ENCODE measurements around the gene ATP2B3. TPM values are rescaled to one million over a fixed set of nuclear protein-coding genes. Genes with fewer than 3 reads are reported as not detected.

ATP2B3 gene
- total RNA-seq, 1 experiment from 2014 or later, result 0.35 TPM

DNA sequence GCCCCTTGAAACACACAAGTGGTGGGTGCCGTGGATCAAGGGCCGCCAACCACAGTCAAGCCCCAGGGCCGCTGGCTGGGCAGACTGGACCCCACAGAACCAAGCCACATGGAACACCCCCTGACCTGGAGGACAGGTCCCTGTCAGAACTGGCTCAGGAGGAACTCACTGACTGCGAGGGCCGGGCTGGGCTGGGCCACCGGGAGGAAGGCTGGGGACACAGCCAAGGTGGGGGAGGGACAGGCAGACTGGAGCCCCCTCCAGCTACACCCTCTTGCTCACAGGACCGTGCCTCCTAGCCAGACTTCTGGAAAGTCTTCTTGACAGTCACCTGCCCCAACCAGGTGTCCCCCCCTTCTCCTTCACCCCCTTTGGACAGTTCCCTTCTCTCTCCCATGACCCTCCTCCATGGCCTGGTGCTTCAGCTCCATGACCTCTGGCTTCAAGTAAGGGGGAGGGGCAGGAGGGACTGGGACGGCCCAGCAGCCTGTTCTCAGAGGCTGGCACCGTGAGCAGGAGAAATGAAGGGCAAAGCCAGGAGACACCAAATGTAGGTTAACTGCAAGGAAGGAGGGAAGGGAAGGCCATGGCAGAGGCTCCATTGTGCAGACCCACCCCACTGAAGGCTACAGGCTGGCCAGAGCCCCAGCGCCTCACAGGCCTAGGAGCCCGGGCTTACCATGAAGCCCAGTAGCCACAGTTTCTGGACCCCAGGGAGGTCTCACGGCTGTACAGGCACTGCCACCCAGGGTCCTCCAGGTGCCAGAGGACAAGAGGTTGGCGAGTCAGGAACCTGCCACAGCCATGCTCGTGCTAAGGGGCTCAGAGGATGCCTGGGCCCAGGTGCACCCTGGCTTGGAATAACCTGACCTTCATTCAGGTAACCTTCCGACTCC is 107.0 kb downstream of the ATP2B3 start:
- Histone ChIP-seq H2AK5ac (ENCODE audit: insufficient read length, low read length) (no peak overlapping the region), H3K23ac (ENCODE audit: insufficient read length, low read depth, low read length) (no peak overlapping the region), H4K8ac (replicated peaks; ENCODE audit: insufficient read length, low read depth, low read length) (no peak overlapping the region), H2AFZ (ENCODE audit: low read length) (no peak overlapping the region), H3K4me1 (ENCODE audit: insufficient read depth, low read length) (no peaks in the 10 kb centered on the region), H3K27ac (ENCODE audit: insufficient read length, low read depth, low read length) (no peak overlapping the region), H2BK5ac (ENCODE audit: insufficient read length, low read length) (no peak overlapping the region), H3K14ac (ENCODE audit: insufficient read depth, low read length) (no peak overlapping the region), H2BK120ac (ENCODE audit: low read depth, low read length, poor library complexity, severe bottlenecking) (no peak overlapping the region), H2BK15ac (ENCODE audit: low read depth, low read length) (no peak overlapping the region), H3K27me3 (ENCODE audit: insufficient read depth, low read length) (no peaks in the 10 kb centered on the region), H2BK20ac (ENCODE audit: low read depth, low read length, poor library complexity, severe bottlenecking) (no peak overlapping the region), H3K9ac (ENCODE audit: extremely low read depth, insufficient read length, low read length) (no peak overlapping the region), H4K91ac (ENCODE audit: insufficient read length, low read depth, low read length) (no peak overlapping the region), H3K79me2 (ENCODE audit: insufficient read depth, low read length) (no peaks in the 10 kb centered on the region), H3K18ac (ENCODE audit: insufficient read length, low read depth, low read length) (no peak overlapping the region), H3K23me2 (ENCODE audit: insufficient read length, low read depth, low read length, poor library complexity, severe bottlenecking) (no peaks in the 10 kb centered on the region), H4K20me1 (ENCODE audit: control insufficient read depth, insufficient read depth, insufficient read length) (no peaks in the 10 kb centered on the region), H3K79me1 (ENCODE audit: insufficient read depth, low read depth, low read length, poor library complexity, severe bottlenecking) (no peaks in the 10 kb centered on the region), H3K56ac (ENCODE audit: insufficient read length, low read depth, low read length) (no peak overlapping the region), H4K5ac (ENCODE audit: insufficient read length, low read depth, low read length) (no peak overlapping the region), H3K4me2 (ENCODE audit: insufficient read depth, insufficient read length, low read length) (no peak overlapping the region), H3K9me3 (ENCODE audit: control insufficient read depth, low read depth, low read length) (peaks cover 22% of the 10 kb centered on the region), H3K4ac (ENCODE audit: low read depth, low read length) (no peak overlapping the region), H3T11ph (ENCODE audit: low read length) (no peak overlapping the region), H2BK12ac (ENCODE audit: insufficient read length, low read depth, low read length) (no peak overlapping the region)
- TF ChIP-seq, protein P1, sequence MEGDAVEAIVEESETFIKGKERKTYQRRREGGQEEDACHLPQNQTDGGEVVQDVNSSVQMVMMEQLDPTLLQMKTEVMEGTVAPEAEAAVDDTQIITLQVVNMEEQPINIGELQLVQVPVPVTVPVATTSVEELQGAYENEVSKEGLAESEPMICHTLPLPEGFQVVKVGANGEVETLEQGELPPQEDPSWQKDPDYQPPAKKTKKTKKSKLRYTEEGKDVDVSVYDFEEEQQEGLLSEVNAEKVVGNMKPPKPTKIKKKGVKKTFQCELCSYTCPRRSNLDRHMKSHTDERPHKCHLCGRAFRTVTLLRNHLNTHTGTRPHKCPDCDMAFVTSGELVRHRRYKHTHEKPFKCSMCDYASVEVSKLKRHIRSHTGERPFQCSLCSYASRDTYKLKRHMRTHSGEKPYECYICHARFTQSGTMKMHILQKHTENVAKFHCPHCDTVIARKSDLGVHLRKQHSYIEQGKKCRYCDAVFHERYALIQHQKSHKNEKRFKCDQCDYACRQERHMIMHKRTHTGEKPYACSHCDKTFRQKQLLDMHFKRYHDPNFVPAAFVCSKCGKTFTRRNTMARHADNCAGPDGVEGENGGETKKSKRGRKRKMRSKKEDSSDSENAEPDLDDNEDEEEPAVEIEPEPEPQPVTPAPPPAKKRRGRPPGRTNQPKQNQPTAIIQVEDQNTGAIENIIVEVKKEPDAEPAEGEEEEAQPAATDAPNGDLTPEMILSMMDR (conservative IDR thresholded peaks at IDR 0.05), result no peak
- Mint-ChIP-seq H3K27me3 (ENCODE audit: low read depth) (peaks cover 17% of the 10 kb centered on the region), H3K36me3 (ENCODE audit: insufficient read depth in 1 of 3, low read depth in 3 of 3) (peaks cover 0 to 7% (median 0%) of the 10 kb centered on the region in 3 experiments; a peak in 2 of 7 replicates), H3K27ac (no peak overlapping the region), H3K4me3 (no peak overlapping the region), H3K9me3 (peaks cover 58 to 71% of the 10 kb centered on the region in 2 experiments), H3K4me1 (no peaks in the 10 kb centered on the region)
- WGBS (ENCODE audit: extremely low coverage, insufficient read length, low lambda C conversion rate), result no CpG with 5 or more reads among the region's 15 CpGs
- DNase-seq, result no peak

All from H9 (cell line).